Posterior cingulate gyrus (tissue), 11 donors: ENCODE data around the gene OPALIN.

ENCODE experiments used
- DNase-seq, 10 donors: peaks; one replicate each; pipeline versions ENCODE4 v3.0.0 to v3.0.0-alpha.2; 2020 to 2021; ENCODE audit warnings: mixed read lengths in 3 of 10
- intact Hi-C: fragments of 100-400 bp; cut with DNase I; formaldehyde crosslinking; loops from one replicate; pipeline ENCODE4 v1.15.1; 2023

Gene OPALIN

GRCh38 chr10:96341219-96342182, 17.3 kb downstream of the OPALIN start:
- intact Hi-C loops, result no loop called here
- no peak for DNase-seq

- intact Hi-C loops, result no loop called here
- peak; percentile 33 to 96 (median 74) for DNase-seq
Measured at GRCh38 chr10:96339956-96340904, 18.6 kb downstream of the OPALIN start.

GRCh38 chr10:96339383-96339782, 19.4 kb downstream of the OPALIN start:
- no peak for DNase-seq
- intact Hi-C loops, result no loop called here

DNA sequence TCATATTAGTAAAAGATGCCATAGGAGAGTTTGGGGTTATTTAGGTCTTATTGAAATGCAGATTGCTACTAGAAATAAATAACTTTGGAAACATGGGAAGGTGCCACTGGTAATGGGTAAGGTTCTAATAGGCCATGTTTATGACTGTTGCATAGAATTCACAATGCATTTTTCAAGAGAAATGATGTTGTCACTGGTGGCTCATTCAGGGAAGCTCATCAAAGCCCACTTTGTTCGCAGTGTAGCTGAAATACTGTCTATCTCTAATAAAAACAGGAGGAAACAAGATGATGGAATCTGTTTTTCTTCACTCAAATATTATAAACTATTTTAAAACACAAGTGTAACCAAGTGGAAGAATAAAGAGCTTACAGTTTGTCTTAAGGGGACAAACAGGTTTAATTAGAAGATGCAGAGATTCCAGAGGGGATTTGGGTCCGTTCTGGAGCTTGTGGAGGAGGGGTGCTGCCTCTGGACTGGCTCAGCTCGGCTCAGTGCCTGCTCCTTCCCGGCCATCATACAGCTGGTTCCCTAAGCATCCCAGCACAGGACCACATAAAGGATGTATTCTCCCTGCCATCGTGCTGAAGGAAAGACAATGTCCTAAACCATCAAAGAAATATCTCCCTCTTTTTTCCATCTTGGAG, 20.4 kb downstream of the OPALIN start:
- DNase-seq, result peak in 4 of 10 donors; percentile 20 to 45 (median 30)
- intact Hi-C loops, result no loop called here

GRCh38 chr10:96337106-96337505, 21.7 kb downstream of the OPALIN start:
- intact Hi-C loops, result no loop called here
- DNase-seq, result no peak

- intact Hi-C loops, result loop anchor here (2.0 kb wide), 1 partner anchor 40 kb away; no protein-coding TSS in a partner anchor
- DNase-seq, result peak in 1 of 10 donors; percentile 39
Measured at GRCh38 chr10:96334616-96335526, 23.9 kb downstream of the OPALIN start.

GRCh38 chr10:96333101-96333500, 25.7 kb downstream of the OPALIN start:
- intact Hi-C loops, result no loop called here
- no peak for DNase-seq

DNA sequence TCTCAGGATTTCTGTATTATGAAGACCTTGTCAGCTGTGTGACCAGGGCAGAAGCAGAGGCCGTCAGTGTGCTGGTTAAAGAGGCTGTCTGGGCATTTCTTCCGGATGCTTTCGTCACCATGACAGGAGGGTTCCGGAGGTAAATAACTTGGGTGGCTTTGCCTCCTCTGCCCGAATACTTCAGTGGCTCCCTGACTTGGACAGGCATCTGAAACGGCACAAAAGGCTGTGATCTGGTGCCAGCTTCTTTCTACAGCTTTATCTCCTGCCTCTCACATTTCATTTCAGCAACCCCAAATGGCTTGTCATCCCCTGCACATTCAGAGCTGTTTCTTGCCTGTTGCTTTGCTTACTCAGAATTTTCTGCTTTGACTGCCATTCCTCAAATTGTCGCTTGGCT, 31.3 kb downstream of the OPALIN start:
- no peak for DNase-seq
- intact Hi-C loops, result no loop called here

DNA sequence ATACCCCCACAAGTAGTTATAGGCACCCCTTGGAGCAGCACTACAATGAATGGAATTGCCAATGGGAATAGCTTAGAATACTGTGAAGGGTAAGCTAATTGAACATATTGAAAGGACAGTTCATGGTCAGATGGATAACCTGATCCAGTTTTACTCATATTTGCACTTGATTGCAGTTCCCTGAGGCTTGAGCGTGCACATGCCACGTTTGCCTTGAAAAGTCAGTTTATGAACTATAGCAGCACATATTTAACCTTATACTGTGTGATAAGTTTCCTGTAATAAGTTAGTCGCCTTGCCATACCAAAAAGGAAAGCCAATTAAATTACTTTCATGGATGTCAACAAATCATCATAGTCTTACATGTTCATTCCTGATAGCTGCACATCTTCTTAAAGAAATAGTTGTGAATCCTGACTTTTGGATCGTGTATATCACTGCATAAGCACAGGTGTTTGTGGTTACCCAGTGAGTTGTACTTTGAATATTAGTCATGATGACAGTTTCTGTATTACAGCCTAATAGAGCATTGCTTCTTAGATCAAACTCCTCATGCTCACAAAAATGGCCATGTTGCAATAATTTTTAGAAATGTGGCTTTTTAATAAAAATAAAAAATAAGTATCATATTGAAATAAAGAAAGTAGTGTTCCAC, 33.0 kb downstream of the OPALIN start:
- intact Hi-C loops, result no loop called here
- DNase-seq, result no peak

GRCh38 chr10:96324447-96324846, 34.4 kb downstream of the OPALIN start:
- DNase-seq, result no peak
- intact Hi-C loops, result no loop called here

DNA sequence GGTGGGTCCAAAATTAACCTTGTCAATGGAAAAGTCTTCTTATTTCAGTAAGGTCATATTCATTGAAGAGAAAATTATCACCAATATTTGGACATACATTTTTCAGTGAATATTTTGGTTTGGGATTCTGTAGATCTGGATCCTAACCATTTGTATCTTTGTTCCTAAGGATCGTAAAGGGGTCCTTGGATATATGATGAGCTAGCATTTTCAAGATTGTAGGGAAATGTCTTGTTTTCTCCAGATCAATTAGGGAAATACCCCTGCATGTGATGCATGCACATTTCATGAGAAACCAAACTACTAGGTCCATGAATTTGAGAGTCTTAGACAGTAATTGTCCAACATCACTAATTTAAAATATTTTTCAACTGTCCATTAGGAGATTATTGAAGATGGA, 36.5 kb downstream of the OPALIN start:
- intact Hi-C loops, result no loop called here

DNA sequence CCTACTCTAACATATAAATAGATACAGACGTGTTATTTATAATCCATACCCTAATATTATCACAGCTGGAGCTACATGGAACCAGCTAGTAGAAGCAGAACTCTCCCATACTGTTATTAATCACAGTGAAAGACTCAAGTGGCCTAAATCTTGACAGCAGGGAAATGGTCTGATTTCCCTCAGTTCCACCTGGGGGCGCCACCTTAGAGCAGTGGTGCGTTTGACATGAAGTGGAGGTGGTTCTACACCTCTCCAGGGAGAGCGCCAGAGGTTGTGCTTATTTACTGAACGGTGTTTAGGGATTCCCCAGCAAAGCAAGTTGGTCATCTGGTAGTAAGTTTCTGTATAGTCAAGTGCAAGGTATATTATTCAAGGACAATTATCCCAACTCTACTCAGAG, 37.0 kb downstream of the OPALIN start:
- DNase-seq, result no peak
- intact Hi-C loops, result no loop called here

More for the DNA sequence above, 36.5 kb downstream of the OPALIN start:
- no peak for DNase-seq

DNA sequence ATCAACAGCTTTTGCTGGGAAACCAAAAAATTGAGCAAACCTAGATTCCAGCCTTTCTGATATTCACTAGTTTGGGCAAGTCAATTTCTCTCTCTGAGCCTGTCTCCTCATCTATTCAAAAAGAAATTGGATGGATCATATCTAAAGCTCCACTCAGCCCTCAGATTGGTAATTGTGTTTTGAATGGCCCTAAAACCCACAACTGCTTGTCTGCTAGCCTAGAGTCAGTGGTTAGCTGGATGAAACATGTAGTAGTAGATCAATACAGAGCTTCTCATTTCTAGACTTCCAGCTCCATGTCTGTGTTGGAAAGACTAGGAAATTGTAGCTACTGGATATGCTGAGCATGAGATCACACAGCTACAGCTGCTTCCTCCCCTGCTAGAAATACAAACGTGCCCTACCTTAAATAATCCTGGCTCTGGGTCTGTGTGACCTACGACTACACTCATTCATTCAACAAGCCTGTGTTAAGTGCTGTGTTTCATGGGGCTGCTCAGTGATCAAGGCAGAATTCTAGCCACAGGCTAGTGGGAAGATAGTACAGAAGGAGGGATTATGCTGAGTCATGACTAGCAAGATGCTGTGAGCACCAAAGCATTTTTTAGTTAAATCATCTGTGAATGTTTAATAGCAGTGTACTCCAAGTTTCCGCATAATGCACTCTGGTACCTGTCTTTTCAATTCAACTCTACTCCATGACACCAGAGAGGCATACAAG, 38.9 kb downstream of the OPALIN start:
- DNase-seq, result no peak
- intact Hi-C loops, result no loop called here

GRCh38 chr10:96317067-96317833, 41.6 kb downstream of the OPALIN start:
- intact Hi-C loops, result no loop called here
- no peak for DNase-seq

DNA sequence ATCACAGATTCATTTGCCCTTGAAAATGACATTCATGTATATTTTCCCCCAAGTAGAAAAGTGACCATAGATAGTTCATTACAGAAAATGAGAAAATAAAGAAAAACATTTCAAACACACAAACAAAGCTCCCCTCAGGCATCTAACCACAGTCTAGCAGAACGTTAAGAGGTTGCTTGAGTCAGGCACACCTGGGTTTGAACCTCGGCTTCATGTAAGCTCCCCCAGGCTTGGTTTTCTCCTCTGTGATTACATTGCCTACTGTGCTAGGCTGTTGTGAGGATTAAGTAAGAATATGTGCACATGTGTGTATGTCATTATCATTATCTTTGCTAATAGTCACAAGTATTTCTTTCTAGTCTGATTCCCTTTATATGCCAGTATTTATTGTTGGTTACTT, 45.5 kb downstream of the OPALIN start:
- no peak for DNase-seq
- intact Hi-C loops, result no loop called here

- intact Hi-C loops, result no loop called here
- no peak for DNase-seq
Measured at GRCh38 chr10:96311180-96311715, 47.6 kb downstream of the OPALIN start.

DNA sequence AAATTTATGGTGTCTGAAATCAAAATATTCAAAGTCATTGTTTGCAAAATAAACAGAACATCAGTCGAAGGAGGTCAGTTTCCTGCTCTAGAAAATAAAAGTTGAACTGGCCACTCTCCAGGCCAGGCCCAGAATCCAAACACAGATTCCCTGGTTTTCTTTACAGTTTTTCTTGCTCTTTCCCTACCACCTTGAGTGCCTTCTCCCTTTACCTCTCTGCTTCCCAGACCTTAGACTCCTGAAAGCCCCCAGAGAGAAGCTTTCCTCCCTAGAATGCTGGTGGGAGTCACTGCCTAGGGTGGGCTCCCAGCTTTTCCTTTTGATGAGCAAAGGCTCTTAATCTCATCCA, 48.5 kb downstream of the OPALIN start:
- intact Hi-C loops, result no loop called here
- no peak for DNase-seq
